Activated naive CD8-positive, alpha-beta T cell treated with anti-CD3 and anti-CD28 coated beads for 36 hours (primary cell): ENCODE results near the gene SPN. TPM values are rescaled to one million over a fixed set of nuclear protein-coding genes. Genes with fewer than 3 reads are reported as not detected.
"Not testable (repeated sequence)": the region's sequence is repeated elsewhere in the genome, so short reads cannot be mapped to it uniquely, and the experiment has no call there.

Experiments used
- DNase-seq: peaks from one replicate; pipeline ENCODE4 v3.0.0; 2021
- H3K27ac Mint-ChIP-seq: one replicate; pipeline ENCODE4 v1.8.0; 2022; ENCODE audit warnings: mild to moderate bottlenecking, moderate library complexity, mixed read lengths
- H3K27me3 Mint-ChIP-seq: one replicate; pipeline ENCODE4 v1.8.0; 2022; ENCODE audit warnings: mild to moderate bottlenecking, mixed read lengths
- H3K36me3 Mint-ChIP-seq: one replicate; pipeline ENCODE4 v1.8.0; 2021; ENCODE audit warnings: mild to moderate bottlenecking, mixed read lengths
- H3K4me1 Mint-ChIP-seq: one replicate; pipeline ENCODE4 v1.8.0; 2021; ENCODE audit warnings: mixed read lengths
- H3K4me3 Mint-ChIP-seq: one replicate; pipeline ENCODE4 v1.8.0; 2022; ENCODE audit warnings: mild to moderate bottlenecking, moderate library complexity, mixed read lengths
- H3K9me3 Mint-ChIP-seq: one replicate; pipeline ENCODE4 v1.8.0; 2022; ENCODE audit warnings: mixed read lengths
- total RNA-seq, 2 experiments: library from RNA; stranded (reverse); gene quantifications; one replicate each; pipeline ENCODE4 v1.2.3, GENCODE V29; 2021

SPN gene
- total RNA-seq, 2 experiments from 2014 or later: 122 TPM

GRCh38 chr16:29683543-29684090 lies 20.6 kb downstream of the SPN start:
- H3K27me3 Mint-ChIP-seq: no peaks in the 10 kb centered on the region
- no peak overlapping the region for H3K27ac Mint-ChIP-seq
- H3K36me3 Mint-ChIP-seq: no peaks in the 10 kb centered on the region
- H3K4me3 Mint-ChIP-seq: no peak overlapping the region
- H3K4me1 Mint-ChIP-seq: peaks cover 27% of the 10 kb centered on the region
- DNase-seq: no peak
- H3K9me3 Mint-ChIP-seq: no peaks in the 10 kb centered on the region

- H3K27me3 Mint-ChIP-seq: no peaks in the 10 kb centered on the region
- H3K36me3 Mint-ChIP-seq: no peaks in the 10 kb centered on the region
- H3K27ac Mint-ChIP-seq: no peak overlapping the region
- no peak overlapping the region for H3K4me3 Mint-ChIP-seq
- DNase-seq: no peak
- no peaks in the 10 kb centered on the region for H3K9me3 Mint-ChIP-seq
- peaks cover 21% of the 10 kb centered on the region for H3K4me1 Mint-ChIP-seq
Measured at GRCh38 chr16:29684679-29685078, 21.6 kb downstream of the SPN start.

GRCh38 chr16:29686740-29687332 lies 23.8 kb downstream of the SPN start:
- H3K4me1 Mint-ChIP-seq: peaks cover 19% of the 10 kb centered on the region
- no peak for DNase-seq
- no peak overlapping the region for H3K27ac Mint-ChIP-seq
- no peaks in the 10 kb centered on the region for H3K27me3 Mint-ChIP-seq
- H3K36me3 Mint-ChIP-seq: no peaks in the 10 kb centered on the region
- H3K9me3 Mint-ChIP-seq: no peaks in the 10 kb centered on the region
- H3K4me3 Mint-ChIP-seq: peak overlapping the region; percentile 16

- Mint-ChIP-seq H3K27me3 (no peaks in the 10 kb centered on the region), H3K4me1 (peaks cover 19% of the 10 kb centered on the region), H3K9me3 (no peaks in the 10 kb centered on the region), H3K36me3 (no peaks in the 10 kb centered on the region), H3K27ac (no peak overlapping the region), H3K4me3 (no peak overlapping the region)
- no peak for DNase-seq
Measured at GRCh38 chr16:29687755-29688154, 24.7 kb downstream of the SPN start.

- no peak overlapping the region for H3K27ac Mint-ChIP-seq
- H3K27me3 Mint-ChIP-seq: no peaks in the 10 kb centered on the region
- H3K36me3 Mint-ChIP-seq: no peaks in the 10 kb centered on the region
- DNase-seq: no peak
- H3K9me3 Mint-ChIP-seq: no peaks in the 10 kb centered on the region
- peaks cover 19% of the 10 kb centered on the region for H3K4me1 Mint-ChIP-seq
- no peak overlapping the region for H3K4me3 Mint-ChIP-seq
Measured at GRCh38 chr16:29688172-29688571, 25.1 kb downstream of the SPN start.

- peaks cover 19% of the 10 kb centered on the region for H3K4me1 Mint-ChIP-seq
- H3K27ac Mint-ChIP-seq, H3K27me3 Mint-ChIP-seq, H3K36me3 Mint-ChIP-seq, H3K9me3 Mint-ChIP-seq, H3K4me3 Mint-ChIP-seq, DNase-seq: not testable (repeated sequence)
Measured at GRCh38 chr16:29689490-29690351, 26.7 kb downstream of the SPN start.

GRCh38 chr16:29692606-29693005 lies 29.6 kb downstream of the SPN start:
- not testable (repeated sequence) for H3K27ac Mint-ChIP-seq, DNase-seq, H3K27me3 Mint-ChIP-seq, H3K4me3 Mint-ChIP-seq, H3K9me3 Mint-ChIP-seq, H3K4me1 Mint-ChIP-seq, H3K36me3 Mint-ChIP-seq

GRCh38 chr16:29694384-29695195 lies 31.5 kb downstream of the SPN start:
- no peaks in the 10 kb centered on the region for H3K36me3 Mint-ChIP-seq
- peaks cover 4% of the 10 kb centered on the region for H3K4me1 Mint-ChIP-seq
- no peaks in the 10 kb centered on the region for H3K27me3 Mint-ChIP-seq
- no peaks in the 10 kb centered on the region for H3K9me3 Mint-ChIP-seq
- DNase-seq: no peak
- H3K27ac Mint-ChIP-seq: no peak overlapping the region
- no peak overlapping the region for H3K4me3 Mint-ChIP-seq

GRCh38 chr16:29695675-29696074 lies 32.6 kb downstream of the SPN start:
- H3K36me3 Mint-ChIP-seq, H3K27ac Mint-ChIP-seq, H3K9me3 Mint-ChIP-seq, DNase-seq, H3K27me3 Mint-ChIP-seq, H3K4me3 Mint-ChIP-seq, H3K4me1 Mint-ChIP-seq: not testable (repeated sequence)

- H3K27ac Mint-ChIP-seq: no peak overlapping the region
- no peaks in the 10 kb centered on the region for H3K36me3 Mint-ChIP-seq
- no peak for DNase-seq
- H3K4me3 Mint-ChIP-seq: no peak overlapping the region
- H3K4me1 Mint-ChIP-seq: peaks cover 15% of the 10 kb centered on the region
- H3K9me3 Mint-ChIP-seq: no peaks in the 10 kb centered on the region
- H3K27me3 Mint-ChIP-seq: no peaks in the 10 kb centered on the region
Measured at GRCh38 chr16:29696881-29697331, 33.9 kb downstream of the SPN start.

- Mint-ChIP-seq H3K36me3 (no peaks in the 10 kb centered on the region), H3K27ac (no peak overlapping the region), H3K9me3 (no peaks in the 10 kb centered on the region), H3K4me1 (peaks cover 20% of the 10 kb centered on the region), H3K4me3 (no peak overlapping the region), H3K27me3 (no peaks in the 10 kb centered on the region)
- DNase-seq: no peak
Measured at GRCh38 chr16:29697391-29697790, 34.3 kb downstream of the SPN start.

- Mint-ChIP-seq H3K27me3 (no peaks in the 10 kb centered on the region), H3K9me3 (no peaks in the 10 kb centered on the region), H3K4me3 (no peak overlapping the region), H3K27ac (no peak overlapping the region), H3K36me3 (no peaks in the 10 kb centered on the region), H3K4me1 (peaks cover 27% of the 10 kb centered on the region)
- DNase-seq: no peak
Measured at GRCh38 chr16:29698042-29698441, 35.0 kb downstream of the SPN start.

GRCh38 chr16:29698484-29699323 lies 35.7 kb downstream of the SPN start:
- Mint-ChIP-seq H3K27ac (no peak overlapping the region), H3K4me1 (peaks cover 29% of the 10 kb centered on the region), H3K27me3 (no peaks in the 10 kb centered on the region), H3K4me3 (no peak overlapping the region), H3K36me3 (no peaks in the 10 kb centered on the region), H3K9me3 (no peaks in the 10 kb centered on the region)
- DNase-seq: no peak
